Fibroblast of pulmonary artery (primary cell): ENCODE measurements around the gene HHIPL1.

Source experiments
- DNase-seq: peaks from one replicate; pipeline ENCODE4 v3.0.0-alpha.2; 2010; ENCODE audit warnings: low read depth
- H3K4me3 ChIP-seq: replicated peaks from 2 replicates; pipeline ENCODE4 v1.5.1; 2011; ENCODE audit warnings: low read depth, mild to moderate bottlenecking, control low read depth, low read length, moderate library complexity
- TF ChIP-seq, protein P1 (sequence below): IDR thresholded peaks from 2 replicates; pipeline ENCODE4 v1.5.1; 2011; ENCODE audit warnings: mild to moderate bottlenecking, control low read depth, low read length, inconsistent platforms; ENCODE audit errors: missing control alignments

Gene HHIPL1

DNA sequence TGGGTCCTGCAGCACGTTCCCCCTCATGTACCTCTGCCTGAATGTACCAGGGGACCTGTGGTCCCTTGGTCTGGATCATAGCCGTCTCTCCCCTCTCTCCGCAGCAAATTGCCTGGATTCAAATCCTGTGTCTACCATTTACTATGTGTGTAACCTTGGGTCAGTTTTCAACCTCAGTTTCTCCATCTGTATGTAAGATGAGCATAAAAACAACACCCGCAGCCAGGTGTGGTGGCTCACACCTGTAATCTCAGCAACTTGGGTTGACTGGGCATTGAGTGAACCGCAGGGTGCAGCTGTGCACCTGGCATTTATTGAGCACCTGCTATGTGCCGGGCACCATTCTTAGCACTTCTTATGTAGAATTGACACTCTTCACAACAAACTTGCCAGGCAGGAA lies 53.3 kb downstream of the HHIPL1 start:
- no peak overlapping the region for H3K4me3 ChIP-seq
- TF ChIP-seq, protein P1, sequence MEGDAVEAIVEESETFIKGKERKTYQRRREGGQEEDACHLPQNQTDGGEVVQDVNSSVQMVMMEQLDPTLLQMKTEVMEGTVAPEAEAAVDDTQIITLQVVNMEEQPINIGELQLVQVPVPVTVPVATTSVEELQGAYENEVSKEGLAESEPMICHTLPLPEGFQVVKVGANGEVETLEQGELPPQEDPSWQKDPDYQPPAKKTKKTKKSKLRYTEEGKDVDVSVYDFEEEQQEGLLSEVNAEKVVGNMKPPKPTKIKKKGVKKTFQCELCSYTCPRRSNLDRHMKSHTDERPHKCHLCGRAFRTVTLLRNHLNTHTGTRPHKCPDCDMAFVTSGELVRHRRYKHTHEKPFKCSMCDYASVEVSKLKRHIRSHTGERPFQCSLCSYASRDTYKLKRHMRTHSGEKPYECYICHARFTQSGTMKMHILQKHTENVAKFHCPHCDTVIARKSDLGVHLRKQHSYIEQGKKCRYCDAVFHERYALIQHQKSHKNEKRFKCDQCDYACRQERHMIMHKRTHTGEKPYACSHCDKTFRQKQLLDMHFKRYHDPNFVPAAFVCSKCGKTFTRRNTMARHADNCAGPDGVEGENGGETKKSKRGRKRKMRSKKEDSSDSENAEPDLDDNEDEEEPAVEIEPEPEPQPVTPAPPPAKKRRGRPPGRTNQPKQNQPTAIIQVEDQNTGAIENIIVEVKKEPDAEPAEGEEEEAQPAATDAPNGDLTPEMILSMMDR, result no peak
- no peak for DNase-seq

DNA sequence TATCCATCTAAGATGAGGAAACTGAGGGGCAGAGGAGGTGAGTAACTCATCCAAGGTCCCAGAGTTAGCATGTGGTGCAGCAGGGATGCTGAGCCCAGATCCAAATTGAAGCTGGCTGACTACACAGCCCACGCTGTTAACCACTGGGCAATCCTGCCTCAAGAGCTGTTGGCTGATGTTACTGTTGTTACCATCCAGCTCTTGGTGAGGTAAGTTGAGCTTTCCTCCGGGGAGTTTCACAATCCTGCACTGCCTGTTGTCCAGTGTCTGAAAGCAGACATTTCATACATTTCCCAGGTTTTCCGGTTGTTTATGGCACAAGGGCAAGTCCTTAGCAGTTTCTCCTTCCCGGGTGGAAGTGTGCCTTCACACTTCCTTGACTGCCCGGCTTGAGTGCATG lies 53.7 kb downstream of the HHIPL1 start:
- no peak overlapping the region for H3K4me3 ChIP-seq
- DNase-seq, result peak; percentile 17
- TF ChIP-seq, protein P1, result no peak

DNA sequence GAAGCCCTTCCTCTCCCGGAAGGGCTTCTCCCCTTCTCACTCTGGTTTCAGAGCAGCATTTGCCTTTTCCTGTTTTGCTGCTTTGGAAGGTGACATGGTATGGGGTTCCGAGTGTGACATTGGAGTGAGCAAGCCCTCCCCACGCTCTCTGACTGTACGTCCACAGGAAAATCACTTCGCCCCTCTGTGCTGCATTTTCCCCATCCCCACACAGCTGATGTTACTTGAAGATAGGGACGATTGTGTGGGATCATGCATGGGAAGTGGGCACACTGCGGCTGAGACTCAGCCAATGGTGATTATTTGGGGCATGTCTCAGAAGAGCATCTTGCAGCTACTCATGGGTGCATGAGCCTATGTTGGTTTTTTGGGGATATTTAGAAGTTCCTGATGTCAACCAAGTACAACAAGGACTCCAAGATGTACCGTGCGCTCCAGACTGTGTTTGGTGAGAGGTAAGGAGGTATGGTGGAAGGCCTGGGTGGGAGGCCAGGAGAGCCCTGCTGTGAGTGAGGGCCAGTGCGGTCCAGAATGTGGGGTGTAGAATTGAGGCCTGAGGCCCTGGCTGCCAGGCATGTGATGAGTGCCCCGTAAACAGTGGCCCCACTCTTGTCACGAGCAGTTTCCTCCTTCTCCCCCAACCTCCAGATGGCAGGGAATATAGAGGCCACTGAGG lies 54.3 kb downstream of the HHIPL1 start:
- no peak overlapping the region for H3K4me3 ChIP-seq
- no peak for DNase-seq
- TF ChIP-seq, protein P1, result no peak

DNA sequence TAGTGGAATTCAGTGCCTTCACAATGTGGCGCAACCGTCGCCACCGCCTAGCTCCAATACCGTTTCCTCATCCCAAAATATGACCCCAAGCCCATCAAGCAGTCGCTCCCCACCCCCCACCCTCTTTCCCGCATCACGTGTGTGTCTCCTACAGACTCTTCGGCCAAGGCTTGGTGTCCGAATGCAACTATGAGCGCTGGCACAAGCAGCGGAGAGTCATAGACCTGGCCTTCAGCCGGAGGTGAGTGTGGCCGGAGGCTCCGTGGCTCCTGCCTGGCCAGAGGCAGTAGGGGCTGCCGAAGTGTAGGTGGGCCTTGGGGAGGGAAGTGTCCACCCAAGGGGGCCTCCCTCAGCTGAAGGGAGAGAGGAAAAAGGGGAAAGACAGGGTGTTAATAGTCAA lies 54.9 kb downstream of the HHIPL1 start:
- H3K4me3 ChIP-seq, result no peak overlapping the region
- TF ChIP-seq, protein P1, result no peak
- no peak for DNase-seq

DNA sequence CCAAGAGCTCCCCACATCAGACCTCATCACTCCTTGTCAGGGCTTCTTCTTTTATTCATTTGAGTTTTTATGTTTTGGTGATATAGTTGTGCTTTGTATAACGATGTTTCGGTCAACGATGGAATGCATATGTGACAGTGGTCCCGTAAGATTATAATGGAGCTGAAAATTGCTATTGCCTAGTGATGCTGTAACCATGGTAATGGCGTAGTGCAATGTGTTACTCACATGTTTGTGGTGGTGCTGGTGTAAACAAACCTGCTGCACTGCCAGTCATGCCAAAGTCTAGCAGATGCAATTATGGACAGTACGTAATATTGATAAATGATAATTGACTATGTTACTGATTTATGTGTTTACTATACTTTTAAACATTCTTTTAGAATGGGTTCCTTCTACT lies 55.5 kb downstream of the HHIPL1 start:
- H3K4me3 ChIP-seq, result no peak overlapping the region
- TF ChIP-seq, protein P1, result no peak
- no peak for DNase-seq

DNA sequence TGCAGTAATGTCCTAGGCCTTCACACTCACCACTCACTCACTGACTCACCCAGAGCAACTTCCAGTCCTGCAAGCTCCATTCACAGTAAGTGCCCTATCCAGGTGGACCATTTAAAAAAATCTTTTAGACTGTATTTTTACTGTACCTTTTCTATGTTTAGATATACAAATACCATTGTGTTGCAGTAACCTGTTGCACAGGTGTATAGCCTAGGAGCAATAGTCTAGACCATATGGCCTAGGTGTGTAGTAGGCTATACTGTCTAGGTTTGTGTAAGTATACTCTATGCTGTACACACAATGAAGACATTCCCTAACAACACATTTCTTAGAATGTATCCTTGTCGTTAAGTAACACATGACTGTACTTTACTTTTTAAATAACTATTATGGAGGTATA lies 56.3 kb downstream of the HHIPL1 start:
- H3K4me3 ChIP-seq, result no peak overlapping the region
- no peak for DNase-seq
- TF ChIP-seq, protein P1, result no peak

DNA sequence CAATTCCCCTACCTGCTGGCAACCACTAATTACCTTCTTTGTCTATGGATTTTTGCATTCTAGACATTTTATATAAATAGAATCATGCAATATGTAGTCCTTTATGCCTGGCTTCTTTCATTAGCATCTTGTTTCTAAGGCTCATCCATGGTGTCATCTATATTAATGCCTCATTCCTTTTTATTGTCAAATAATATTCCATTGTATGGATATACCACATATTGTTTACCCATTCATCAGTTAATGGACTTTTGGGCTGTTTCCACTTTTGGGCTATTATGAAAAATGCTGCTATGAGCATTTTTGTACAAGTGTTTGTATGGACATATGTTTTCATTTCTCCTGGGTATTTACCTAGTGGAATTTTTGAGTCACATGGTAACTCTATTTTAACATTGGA lies 57.2 kb downstream of the HHIPL1 start:
- no peak for DNase-seq
- TF ChIP-seq, protein P1, result no peak
- no peak overlapping the region for H3K4me3 ChIP-seq
